BLaER1 treated with 17β-estradiol and CSF1 and Interleukin-3, amounts not matched to agents 10 nM and 100 nM (cell line): ENCODE results near the gene PSMD2.

Experiments used
- H3K27ac ChIP-seq, 11 experiments: shearing (Covaris generic); formaldehyde crosslinking; 2 replicates each; pipeline ENCODE4 v1.8.1; 2022
- H3K27me3 ChIP-seq, 11 experiments: shearing (Covaris generic); formaldehyde crosslinking; 2 replicates each; pipeline ENCODE4 v1.8.1; 2022
- H3K36me3 ChIP-seq, 11 experiments: shearing (Covaris generic); formaldehyde crosslinking; 2 replicates each; pipeline ENCODE4 v1.8.1; 2022
- H3K4me1 ChIP-seq, 10 experiments: shearing (Covaris generic); formaldehyde crosslinking; 2 replicates each; pipeline ENCODE4 v1.8.1; 2022
- H3K4me2 ChIP-seq, 11 experiments: shearing (Covaris generic); formaldehyde crosslinking; 2 replicates each; pipeline ENCODE4 v1.8.1; 2022
- H3K4me3 ChIP-seq, 10 experiments: shearing (Covaris generic); formaldehyde crosslinking; 2 replicates each; pipeline ENCODE4 v1.8.1; 2022
- H3K9ac ChIP-seq, 11 experiments: shearing (Covaris generic); formaldehyde crosslinking; 2 replicates each; pipeline ENCODE4 v1.8.1; 2022
- H3K9me3 ChIP-seq, 11 experiments: shearing (Covaris generic); formaldehyde crosslinking; replicated peaks in 1 of 11; 2 replicates each; pipeline ENCODE4 v1.8.1; 2022
- H4K20me1 ChIP-seq, 11 experiments: shearing (Covaris generic); formaldehyde crosslinking; 2 replicates each; pipeline ENCODE4 v1.8.1; 2022
- Cebpa-rat ChIP-seq, 11 experiments: shearing (Covaris generic); IDR thresholded peaks; 2 replicates each; pipeline ENCODE4 v1.8.1; 2022

PSMD2 gene

DNA sequence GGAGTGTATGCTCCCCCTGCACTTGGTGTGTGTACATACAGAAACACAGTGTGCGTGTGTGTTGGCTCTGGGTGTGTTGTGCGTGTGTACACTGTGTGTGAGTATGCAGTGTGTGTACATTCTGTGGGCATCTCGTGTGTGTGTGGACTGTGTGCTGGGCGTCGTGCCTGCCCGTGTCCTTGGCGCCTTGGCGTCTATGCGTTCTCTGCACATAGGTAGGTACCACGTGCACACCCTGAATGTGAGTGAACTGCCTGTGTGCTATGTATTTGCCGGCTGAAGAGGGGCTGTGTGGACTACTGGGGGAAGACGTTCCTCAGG is 23.7 kb upstream of the PSMD2 start:
- no peak for TF ChIP-seq Cebpa-rat (IDR thresholded peaks at IDR 0.05)
- Histone ChIP-seq H3K27ac (no peak overlapping the region), H3K9ac (no peak overlapping the region), H3K27me3 (peaks cover 25 to 41% (median 32%) of the 10 kb centered on the region in 11 experiments), H4K20me1 (no peaks in the 10 kb centered on the region), H3K9me3 (no peaks in the 10 kb centered on the region), H3K36me3 (no peaks in the 10 kb centered on the region), H3K4me1 (peaks cover 0 to 9% (median 0%) of the 10 kb centered on the region in 10 experiments; a peak in 4 of 20 replicates), H3K4me3 (no peak overlapping the region), H3K4me2 (no peak overlapping the region)

DNA sequence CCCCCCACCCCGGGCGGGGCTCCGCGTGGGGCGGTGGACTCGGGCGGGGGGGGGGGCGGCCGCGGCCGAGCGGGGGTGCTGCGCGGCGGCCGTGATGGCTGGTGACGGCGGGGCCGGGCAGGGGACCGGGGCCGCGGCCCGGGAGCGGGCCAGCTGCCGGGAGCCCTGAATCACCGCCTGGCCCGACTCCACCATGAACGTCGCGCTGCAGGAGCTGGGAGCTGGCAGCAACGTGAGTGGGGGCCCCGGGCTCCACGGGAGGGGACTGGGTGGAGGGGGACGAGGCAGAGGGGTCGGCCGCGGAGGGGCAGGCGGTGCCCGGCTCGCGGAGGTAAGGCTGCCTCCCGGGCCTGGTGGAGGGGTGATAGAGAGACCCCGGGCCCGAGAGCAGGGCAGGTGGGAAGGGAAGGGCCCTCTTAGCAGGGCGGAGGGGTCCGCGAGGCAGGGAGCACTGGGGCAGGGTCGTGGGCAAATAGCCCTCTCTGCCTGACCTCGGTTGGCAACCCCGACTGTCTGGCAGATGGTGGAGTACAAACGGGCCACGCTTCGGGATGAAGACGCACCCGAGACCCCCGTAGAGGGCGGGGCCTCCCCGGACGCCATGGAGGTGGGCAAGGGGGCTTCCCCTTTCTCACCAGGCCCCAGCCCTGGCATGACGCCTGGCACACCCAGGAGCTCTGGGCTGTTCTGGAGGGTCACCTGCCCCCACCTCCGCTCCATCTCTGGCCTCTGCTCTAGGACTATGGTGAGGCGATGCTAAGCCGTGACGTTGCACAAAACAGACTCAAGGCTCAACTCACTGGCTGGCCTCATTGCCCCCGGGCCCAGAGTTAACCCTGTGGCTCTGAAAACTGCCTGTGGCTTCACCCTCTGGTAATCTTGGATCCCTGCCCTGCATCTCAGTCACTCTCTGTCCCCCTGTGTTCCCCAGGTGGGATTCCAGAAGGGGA is 22.8 kb upstream of the PSMD2 start, which contains the start of gene ECE2:
Gene ECE2, plus strand, starts transcription at position 62 of the 950 bp plus-strand sequence. Its CDS starts 132 bp downstream, at position 194.
- H4K20me1 ChIP-seq = no peaks in the 10 kb centered on the region
- H3K4me3 ChIP-seq = no peak within 1 kb of the TSS
- TF ChIP-seq Cebpa-rat (IDR thresholded peaks at IDR 0.05) = no peak
- H3K4me2 ChIP-seq = no peak within 1 kb of the TSS
- no peaks in the 10 kb centered on the region for H3K9me3 ChIP-seq
- H3K27me3 ChIP-seq = peaks cover 25 to 41% (median 32%) of the 10 kb centered on the region in 11 experiments
- H3K9ac ChIP-seq = no peak within 1 kb of the TSS
- peaks cover 0 to 9% (median 0%) of the 10 kb centered on the region in 10 experiments; a peak in 4 of 20 replicates for H3K4me1 ChIP-seq
- no peaks in the 10 kb centered on the region for H3K36me3 ChIP-seq
- no peak within 1 kb of the TSS for H3K27ac ChIP-seq

DNA sequence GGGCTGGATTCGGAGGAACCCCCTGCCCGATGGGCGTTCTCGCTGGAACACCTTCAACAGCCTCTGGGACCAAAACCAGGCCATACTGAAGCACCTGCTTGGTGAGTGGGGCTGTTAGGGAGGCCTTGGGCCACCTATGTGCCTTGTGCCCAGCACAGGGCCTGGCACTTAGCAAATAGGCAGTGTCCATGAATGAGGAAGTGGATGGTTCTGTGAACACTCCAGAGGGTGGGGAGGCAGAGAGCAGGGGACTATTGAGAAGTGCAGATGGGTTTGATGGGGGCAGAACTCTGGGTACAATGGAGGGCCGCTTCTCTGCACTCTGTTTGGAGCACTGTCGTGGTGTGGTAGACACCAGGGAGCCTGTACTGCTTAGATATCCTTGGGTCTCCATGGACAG is 21.7 kb upstream of the PSMD2 start:
- Histone ChIP-seq H3K4me3 (no peak overlapping the region), H3K27ac (no peak overlapping the region), H3K27me3 (peaks cover 25 to 41% (median 32%) of the 10 kb centered on the region in 11 experiments), H3K9ac (no peak overlapping the region), H3K36me3 (no peaks in the 10 kb centered on the region), H4K20me1 (no peaks in the 10 kb centered on the region), H3K9me3 (peaks cover 0 to under 1% (median 0%) of the 10 kb centered on the region in 11 experiments; a peak in 1 of 22 replicates), H3K4me2 (no peak overlapping the region), H3K4me1 (peaks cover 0 to 5% (median 0%) of the 10 kb centered on the region in 10 experiments; a peak in 4 of 20 replicates)
- no peak for TF ChIP-seq Cebpa-rat (IDR thresholded peaks at IDR 0.05)

DNA sequence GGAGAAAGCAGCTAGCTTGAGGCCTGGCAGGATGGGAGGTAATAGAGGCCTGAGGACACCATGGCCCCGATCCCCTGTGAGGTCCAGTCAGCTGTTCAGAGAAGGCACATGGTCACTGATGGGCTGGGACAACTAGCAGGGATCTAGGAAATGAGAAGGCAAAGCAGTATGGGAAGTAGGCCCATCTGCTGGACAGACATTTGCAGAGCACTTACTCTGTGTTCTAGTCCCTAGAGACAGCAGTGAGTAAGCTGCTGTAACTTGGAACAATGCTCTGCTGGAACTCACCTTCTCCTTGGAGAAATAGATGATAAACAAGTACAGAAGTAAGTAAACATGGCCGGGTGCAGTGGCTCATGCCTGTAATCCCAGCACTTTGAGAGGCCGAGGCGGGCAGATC is 16.1 kb upstream of the PSMD2 start:
- H3K36me3 ChIP-seq = no peaks in the 10 kb centered on the region
- no peak overlapping the region for H3K4me3 ChIP-seq
- peaks cover 0 to 1% (median 0%) of the 10 kb centered on the region in 11 experiments; a peak in 1 of 22 replicates for H3K27me3 ChIP-seq
- H4K20me1 ChIP-seq = no peaks in the 10 kb centered on the region
- no peak overlapping the region for H3K9ac ChIP-seq
- no peak overlapping the region for H3K4me2 ChIP-seq
- no peak for TF ChIP-seq Cebpa-rat (IDR thresholded peaks at IDR 0.05)
- no peaks in the 10 kb centered on the region; a peak in 1 of 20 replicates for H3K4me1 ChIP-seq
- H3K27ac ChIP-seq = no peak overlapping the region
- H3K9me3 ChIP-seq = peaks cover 0 to 6% (median 0%) of the 10 kb centered on the region in 11 experiments; a peak in 3 of 22 replicates

DNA sequence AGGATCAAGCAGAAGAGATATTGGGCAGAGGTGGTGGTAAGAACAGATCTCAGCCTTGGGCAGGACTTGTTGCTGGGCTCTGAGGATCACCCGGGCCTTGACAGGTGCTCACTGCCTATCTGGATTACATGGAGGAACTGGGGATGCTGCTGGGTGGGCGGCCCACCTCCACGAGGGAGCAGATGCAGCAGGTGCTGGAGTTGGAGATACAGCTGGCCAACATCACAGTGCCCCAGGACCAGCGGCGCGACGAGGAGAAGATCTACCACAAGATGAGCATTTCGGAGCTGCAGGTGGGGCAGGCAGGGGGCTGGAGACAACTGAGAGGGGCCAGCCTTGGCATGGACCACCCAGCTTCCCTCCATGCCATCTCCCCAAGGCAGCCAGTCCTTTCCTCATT is 15.4 kb upstream of the PSMD2 start:
- no peaks in the 10 kb centered on the region for H4K20me1 ChIP-seq
- H3K9ac ChIP-seq = no peak overlapping the region
- peaks cover 0 to 6% (median 0%) of the 10 kb centered on the region in 11 experiments; a peak in 3 of 22 replicates for H3K9me3 ChIP-seq
- TF ChIP-seq Cebpa-rat (IDR thresholded peaks at IDR 0.05) = no peak
- no peaks in the 10 kb centered on the region for H3K36me3 ChIP-seq
- H3K4me1 ChIP-seq = no peaks in the 10 kb centered on the region; a peak in 1 of 20 replicates
- H3K27ac ChIP-seq = no peak overlapping the region
- H3K27me3 ChIP-seq = no peaks in the 10 kb centered on the region; a peak in 1 of 22 replicates
- H3K4me3 ChIP-seq = no peak overlapping the region
- no peak overlapping the region for H3K4me2 ChIP-seq

DNA sequence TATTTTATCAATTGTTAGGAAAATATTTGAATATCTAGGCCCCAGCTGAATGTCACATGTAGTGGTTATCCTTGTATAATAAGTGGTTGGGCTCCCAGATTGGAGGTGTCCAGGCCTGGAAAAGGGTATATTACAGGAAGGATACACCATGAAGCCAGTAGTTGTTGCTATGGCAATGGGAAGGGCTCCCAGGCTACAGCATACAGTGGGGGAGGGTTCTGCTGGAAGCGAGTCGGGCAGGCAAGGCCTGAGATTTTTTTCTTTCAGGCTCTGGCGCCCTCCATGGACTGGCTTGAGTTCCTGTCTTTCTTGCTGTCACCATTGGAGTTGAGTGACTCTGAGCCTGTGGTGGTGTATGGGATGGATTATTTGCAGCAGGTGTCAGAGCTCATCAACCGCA is 14.3 kb upstream of the PSMD2 start:
- H3K9me3 ChIP-seq = peaks cover 0 to 6% (median 0%) of the 10 kb centered on the region in 11 experiments; a peak in 3 of 22 replicates
- H3K4me1 ChIP-seq = no peaks in the 10 kb centered on the region; a peak in 1 of 20 replicates
- H3K36me3 ChIP-seq = no peaks in the 10 kb centered on the region
- TF ChIP-seq Cebpa-rat (IDR thresholded peaks at IDR 0.05) = no peak
- H3K27ac ChIP-seq = no peak overlapping the region
- no peak overlapping the region for H3K4me3 ChIP-seq
- no peak overlapping the region for H3K9ac ChIP-seq
- H4K20me1 ChIP-seq = no peaks in the 10 kb centered on the region
- H3K27me3 ChIP-seq = no peaks in the 10 kb centered on the region; a peak in 1 of 22 replicates
- H3K4me2 ChIP-seq = no peak overlapping the region

DNA sequence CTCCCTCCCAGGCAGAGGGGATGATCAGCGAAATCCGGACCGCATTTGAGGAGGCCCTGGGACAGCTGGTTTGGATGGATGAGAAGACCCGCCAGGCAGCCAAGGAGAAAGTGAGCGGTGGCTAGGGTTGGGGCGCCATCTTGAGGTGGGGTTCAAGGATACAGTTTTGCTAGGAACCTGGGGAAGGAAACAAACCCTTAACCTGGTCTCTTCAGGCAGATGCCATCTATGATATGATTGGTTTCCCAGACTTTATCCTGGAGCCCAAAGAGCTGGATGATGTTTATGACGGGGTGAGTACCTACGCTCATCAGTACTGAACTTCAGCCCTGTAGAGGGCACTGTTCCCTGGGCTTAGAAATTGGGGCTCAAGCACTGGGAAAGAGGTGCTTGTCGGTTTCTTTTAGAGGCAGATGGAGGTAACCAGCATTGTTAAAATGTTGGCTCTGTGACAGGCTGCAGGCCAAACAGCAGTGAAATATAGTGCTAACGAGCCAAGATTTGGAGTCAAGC is 9.6 kb upstream of the PSMD2 start:
- H3K4me3 ChIP-seq = no peak overlapping the region
- H3K4me2 ChIP-seq = 0 out of 22 replicates have a peak overlapping the region, but pooled peaks of 1 of the 11 experiments have one; percentile 16
- no peaks in the 10 kb centered on the region; a peak in 1 of 20 replicates for H3K4me1 ChIP-seq
- no peaks in the 10 kb centered on the region for H3K9me3 ChIP-seq
- no peak overlapping the region for H3K27ac ChIP-seq
- no peaks in the 10 kb centered on the region for H3K27me3 ChIP-seq
- no peaks in the 10 kb centered on the region for H3K36me3 ChIP-seq
- H4K20me1 ChIP-seq = no peaks in the 10 kb centered on the region
- TF ChIP-seq Cebpa-rat (IDR thresholded peaks at IDR 0.05) = no peak
- H3K9ac ChIP-seq = no peak overlapping the region

DNA sequence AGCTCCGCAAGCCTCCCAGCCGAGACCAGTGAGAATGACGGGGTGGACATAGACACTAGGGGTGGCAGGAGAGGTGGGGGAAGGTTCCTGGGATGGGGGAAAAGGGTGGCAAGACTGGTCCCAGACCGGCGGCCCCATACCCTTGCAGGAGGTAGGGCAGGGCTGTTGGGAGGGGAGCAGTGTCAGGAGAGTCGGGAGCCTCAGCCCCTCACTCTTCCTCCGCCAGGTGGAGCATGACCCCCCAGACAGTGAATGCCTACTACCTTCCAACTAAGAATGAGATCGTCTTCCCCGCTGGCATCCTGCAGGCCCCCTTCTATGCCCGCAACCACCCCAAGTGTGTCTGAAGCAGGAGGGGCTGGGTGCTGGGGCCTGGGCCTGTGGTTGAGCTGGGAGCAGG is 8.7 kb upstream of the PSMD2 start:
- H3K27me3 ChIP-seq = no peaks in the 10 kb centered on the region
- H3K9ac ChIP-seq = no peak overlapping the region
- H4K20me1 ChIP-seq = no peaks in the 10 kb centered on the region
- TF ChIP-seq Cebpa-rat (IDR thresholded peaks at IDR 0.05) = no peak
- no peak overlapping the region for H3K4me3 ChIP-seq
- no peaks in the 10 kb centered on the region for H3K4me1 ChIP-seq
- H3K4me2 ChIP-seq = no peak overlapping the region
- no peak overlapping the region for H3K27ac ChIP-seq
- no peaks in the 10 kb centered on the region for H3K9me3 ChIP-seq
- no peaks in the 10 kb centered on the region for H3K36me3 ChIP-seq

DNA sequence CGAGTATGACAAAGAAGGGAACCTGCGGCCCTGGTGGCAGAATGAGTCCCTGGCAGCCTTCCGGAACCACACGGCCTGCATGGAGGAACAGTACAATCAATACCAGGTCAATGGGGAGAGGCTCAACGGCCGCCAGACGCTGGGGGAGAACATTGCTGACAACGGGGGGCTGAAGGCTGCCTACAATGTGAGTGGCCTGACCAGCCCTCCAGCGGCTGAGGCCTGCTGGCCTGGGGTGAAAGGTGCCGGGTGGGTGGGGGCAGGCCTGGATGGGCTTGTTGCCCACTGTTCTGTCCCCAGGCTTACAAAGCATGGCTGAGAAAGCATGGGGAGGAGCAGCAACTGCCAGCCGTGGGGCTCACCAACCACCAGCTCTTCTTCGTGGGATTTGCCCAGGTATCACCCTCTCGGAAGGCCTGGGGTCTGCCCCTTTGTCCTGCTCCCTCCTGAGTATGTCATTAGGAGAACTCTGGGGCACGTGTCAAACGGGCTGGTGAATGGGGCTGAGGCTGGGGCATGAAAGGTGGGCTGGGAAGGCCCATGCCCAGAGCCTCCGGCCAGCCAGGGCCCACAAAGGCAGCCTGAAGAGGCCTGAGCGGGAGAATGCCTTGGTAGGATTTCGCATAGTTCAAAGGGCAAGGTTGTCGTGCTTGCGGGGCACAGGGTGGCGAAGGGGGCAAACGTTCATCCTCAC is 7.8 kb upstream of the PSMD2 start:
- H3K4me3 ChIP-seq = no peak overlapping the region
- H3K4me2 ChIP-seq = no peak overlapping the region

More for the DNA sequence above, 7.8 kb upstream of the PSMD2 start:
- Histone ChIP-seq H3K9ac (no peak overlapping the region), H3K4me1 (no peaks in the 10 kb centered on the region), H4K20me1 (no peaks in the 10 kb centered on the region), H3K27ac (no peak overlapping the region), H3K27me3 (no peaks in the 10 kb centered on the region), H3K9me3 (no peaks in the 10 kb centered on the region), H3K36me3 (no peaks in the 10 kb centered on the region)
- no peak for TF ChIP-seq Cebpa-rat (IDR thresholded peaks at IDR 0.05)
